GM19463 (cell line): Measurements from ENCODE around the gene MFRP.

Experiments used
- ATAC-seq: cut with Tn5 transposase; IDR thresholded peaks from one replicate; pipeline ENCODE4 v1.9.1; 2021; ENCODE audit warnings: mild to moderate bottlenecking, moderate library complexity; ENCODE audit not compliant: unreplicated experiment

The MFRP gene

DNA sequence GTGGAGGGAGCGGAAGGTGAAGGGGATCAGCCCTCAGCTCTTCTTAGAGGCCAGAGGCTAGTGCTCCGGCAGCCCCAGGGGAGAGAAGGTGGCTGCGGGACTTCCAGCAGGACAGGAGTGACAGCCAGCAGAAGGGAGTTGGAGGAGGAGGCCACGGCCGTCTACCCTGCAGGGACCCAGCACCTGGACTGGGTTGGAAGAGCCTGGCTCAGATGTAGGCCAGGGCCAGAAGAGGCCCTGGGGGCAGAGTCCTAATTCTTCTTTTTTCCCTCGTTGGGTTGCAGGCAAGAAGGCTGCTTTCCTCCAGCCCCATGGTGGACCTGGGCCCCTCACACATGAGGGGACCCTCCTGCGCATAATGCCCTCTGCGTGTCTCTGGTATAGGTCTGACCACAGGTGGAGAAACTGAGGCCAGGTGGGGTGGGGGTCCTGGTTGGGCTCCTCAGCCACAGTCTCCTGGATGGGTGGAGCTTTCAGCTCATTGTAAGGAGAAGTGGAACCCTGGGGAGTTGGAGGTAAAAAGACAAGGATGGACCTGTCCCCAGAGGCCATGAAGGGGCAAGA is 27.3 kb downstream of the MFRP start:
- no peak for ATAC-seq

DNA sequence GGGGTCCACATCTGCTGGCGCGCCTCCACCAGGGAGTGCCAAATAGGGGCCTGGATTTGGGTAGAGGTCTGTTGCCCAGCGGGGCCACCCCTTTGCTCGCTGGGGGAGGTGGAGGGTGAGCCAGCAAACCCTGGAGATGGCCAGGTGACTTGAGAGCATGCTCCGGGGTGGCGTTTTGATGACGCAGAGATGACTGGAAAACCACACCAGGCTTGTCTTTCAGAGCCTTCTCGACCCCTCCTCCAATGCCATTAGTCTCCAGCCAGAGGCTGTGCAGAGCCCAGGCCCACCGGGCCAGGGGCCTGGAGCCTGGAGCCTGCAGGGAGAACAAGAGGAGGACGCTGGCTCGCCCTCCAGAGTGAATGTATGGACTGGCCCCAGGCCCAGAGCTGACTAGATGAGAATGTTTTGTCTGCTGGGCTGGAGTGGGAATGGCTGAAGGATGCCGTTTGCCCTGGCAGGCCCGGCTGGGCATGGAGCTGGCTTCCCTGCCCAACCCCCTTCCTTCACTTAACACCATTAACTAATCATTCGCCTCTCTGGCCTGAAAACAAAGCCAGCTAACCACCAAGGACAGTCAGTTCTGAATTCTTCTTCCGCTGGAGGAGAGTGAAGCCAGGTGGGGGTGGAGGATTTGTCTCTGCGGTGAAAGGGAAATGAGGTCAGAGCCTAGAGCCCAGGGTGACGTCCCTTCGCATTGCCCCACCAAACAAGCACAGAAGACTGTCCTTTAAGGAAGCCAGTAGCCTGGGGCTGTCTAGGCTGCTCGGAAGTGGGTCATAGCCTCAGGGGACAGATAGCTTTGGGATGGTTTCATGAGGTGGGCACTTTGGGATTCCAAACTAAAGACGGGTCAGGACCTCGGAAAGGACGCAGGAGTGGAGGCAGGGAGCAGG is 28.0 kb downstream of the MFRP start:
- ATAC-seq, result no peak

DNA sequence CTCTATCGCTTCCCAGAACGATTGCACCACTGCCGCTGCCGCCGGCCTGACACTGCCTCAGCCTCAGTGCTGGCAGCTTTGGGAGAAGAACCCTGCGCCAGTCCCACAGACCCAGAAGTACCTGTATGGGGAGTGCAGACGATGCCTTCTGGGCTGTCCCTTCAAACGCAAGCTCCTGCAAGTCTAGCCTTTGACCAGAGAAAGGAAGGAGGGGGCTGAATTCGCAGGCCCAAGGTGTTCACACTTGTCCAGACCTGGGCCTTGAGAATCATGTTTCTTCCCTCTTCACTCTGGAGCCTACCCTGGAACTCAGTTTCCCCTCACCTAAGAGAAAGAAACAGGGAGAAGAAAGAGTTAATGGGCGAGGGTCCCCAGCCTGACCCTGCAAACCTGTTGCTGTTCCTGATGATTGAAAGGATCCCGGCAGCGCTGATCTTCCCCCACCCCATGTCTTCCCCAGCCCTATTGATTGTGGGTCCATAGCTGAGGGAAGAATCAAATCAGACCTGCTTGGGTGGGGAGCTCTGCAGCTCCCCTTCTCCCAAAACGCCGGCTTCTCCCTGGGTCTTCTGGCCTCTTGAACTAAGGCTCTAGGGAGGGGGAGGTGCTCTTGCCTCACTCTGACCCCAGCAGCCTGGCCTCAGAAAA is 28.8 kb downstream of the MFRP start:
- no peak for ATAC-seq

DNA sequence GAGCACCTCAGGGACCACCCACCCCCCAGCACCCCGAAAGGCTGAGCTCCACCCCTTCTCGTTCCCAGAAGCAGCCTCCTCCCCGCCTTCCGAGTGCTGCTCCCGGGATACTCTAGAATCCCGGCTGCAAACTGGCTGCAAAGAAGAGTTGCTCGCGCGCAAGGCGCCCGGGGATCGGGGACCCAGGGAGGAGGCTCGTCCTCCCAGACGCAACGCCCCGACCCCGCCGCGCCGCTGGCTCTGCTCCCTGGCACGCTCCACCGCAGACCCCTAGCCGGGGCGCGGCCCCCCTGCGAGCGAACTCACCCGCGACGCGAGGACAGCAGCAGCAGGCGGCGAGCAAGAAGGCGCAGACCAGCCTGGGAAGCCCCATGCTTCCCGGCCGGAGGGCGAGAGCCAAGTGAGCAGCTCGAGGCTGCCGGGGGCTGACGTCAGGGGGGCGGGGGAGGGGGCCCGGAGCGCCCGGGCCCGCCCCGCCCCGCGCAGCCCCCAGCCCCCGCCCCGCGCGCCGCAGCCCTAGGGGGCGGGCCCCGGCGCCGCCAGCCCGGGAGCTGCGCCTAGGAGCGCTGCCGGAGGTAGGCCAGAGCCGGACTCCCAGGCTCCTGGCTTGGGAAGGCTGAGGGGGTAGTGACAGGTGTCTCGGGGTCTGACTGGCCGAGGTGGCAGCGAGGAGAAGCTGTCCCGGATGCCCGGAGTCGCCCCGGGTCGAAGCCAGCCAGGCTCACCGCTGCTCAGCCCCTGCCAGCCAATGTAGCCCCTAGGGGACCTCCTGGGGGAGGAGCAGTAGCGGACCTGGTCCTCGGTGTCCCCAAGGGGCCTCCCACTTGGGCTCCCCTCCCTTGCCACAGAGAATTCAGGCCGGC is 29.5 kb downstream of the MFRP start, which contains the start of gene MCAM:
Gene MCAM, minus strand, starts transcription at position 402 of the 863 bp plus-strand sequence. Its CDS starts 29 bp downstream, at position 373.
- no peak for ATAC-seq

DNA sequence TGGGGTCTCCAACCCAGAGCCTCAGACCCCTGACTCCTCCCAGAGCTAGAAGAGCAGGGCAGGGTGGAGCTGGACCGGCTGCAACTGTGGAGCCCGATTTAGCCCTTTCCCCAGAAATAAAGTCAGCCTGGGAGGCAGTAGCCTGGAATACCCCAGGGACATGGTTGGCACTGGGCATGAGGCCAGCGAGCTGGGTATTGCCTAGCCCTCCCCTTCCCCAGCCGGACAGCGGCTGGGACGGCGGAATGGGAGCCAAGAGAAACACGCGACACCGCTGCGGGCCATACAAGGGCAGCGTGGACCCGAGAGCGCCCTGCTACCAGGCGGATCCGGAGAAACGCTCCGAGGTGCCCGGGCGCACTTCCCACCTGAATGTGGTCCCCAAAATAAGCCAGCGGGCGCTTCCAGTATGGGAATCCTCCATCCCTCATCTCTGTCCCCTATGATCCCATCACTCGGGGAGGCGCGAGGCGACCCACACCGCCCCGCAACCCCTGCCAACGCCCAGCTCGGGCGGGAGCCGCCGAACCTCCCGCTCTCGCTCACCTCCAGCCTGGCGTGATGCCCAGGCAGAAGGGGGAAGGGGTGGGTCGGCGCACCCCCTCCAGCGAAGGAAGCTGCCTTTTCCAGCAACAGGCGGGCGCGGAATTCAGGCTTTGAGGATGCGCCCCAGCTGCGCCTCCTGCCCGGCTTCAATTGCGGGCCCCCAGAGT is 30.3 kb downstream of the MFRP start:
- ATAC-seq, result no peak

DNA sequence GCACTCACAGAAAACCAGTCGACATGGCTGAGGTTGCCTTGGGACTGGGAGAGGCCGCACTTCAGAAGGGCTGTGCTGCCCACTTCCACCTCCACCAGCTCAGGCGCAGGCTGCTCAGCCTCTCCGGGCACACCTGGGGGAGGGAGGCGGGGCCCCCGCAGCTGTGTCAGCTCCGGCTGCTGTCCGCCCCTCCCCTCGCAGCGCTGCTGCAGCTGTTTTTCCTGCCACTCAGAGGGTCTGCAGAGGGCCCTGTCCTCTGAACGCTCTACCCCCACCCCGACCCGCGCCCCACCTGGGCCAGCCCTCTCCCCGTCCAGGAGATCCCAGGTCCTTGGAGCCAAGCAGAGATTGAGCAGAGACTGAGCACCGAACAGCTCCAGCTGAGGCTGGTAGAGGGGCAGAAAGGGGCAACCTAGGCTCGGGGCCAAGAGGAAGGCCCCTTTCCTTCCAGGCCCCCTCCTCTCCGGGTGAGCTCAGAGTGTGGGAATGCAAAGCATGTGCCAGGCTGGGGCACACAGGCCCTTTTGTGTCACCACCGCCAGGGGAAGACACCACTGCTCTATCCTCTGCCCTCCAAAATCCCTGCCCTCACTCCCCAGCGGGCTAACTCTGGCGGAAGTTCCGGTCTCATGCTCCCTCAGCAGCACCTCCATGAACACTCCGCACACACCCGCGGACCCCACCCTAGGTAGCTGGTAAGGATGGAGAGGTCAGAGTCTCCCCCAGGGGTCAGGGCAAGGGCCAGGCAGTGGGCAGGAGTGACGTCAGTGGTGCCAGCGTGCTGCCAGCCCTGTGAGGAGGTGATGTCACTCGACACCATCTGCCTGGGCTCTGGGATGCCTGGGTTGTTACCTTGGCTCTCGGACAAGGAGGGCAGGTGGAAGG is 31.1 kb downstream of the MFRP start:
- ATAC-seq, result no peak

DNA sequence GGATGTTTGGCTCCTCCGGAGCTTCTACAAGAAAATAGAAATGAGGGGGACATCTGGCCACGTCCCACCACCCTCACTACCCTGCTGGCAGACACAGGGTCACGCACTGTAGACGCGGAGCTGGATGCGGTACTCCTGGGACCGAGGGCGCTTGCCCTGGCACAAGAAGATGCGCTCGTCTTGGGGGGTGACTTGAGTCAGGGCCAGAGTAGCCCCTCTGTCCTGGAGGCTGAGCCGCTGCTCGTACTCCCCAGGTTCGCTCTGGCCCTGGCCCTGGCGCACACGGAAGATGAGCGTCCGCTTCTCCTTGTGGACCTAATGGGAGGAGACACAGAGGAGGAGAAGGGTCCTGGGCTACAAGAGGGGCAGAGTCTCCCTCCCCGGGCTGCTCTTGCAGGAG is 31.8 kb downstream of the MFRP start:
- ATAC-seq, result no peak

DNA sequence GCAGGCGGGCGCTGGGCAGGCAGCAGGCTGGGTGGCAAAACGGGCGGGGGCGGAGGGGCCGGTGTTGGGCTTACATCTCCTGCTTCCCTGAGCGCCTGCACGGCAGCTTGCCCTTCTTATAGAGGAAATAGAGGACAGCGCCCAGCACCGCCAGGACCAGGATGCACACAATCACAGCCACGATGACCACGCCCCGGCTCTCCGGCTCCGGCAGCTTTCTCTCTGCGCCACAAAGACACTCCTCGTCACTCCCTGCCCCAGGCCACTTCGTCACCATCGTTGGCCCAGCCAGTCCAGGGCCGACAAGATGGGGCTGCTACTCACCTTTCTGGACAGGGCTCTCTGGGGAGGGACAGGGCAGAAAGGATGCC is 35.8 kb downstream of the MFRP start:
- no peak for ATAC-seq

DNA sequence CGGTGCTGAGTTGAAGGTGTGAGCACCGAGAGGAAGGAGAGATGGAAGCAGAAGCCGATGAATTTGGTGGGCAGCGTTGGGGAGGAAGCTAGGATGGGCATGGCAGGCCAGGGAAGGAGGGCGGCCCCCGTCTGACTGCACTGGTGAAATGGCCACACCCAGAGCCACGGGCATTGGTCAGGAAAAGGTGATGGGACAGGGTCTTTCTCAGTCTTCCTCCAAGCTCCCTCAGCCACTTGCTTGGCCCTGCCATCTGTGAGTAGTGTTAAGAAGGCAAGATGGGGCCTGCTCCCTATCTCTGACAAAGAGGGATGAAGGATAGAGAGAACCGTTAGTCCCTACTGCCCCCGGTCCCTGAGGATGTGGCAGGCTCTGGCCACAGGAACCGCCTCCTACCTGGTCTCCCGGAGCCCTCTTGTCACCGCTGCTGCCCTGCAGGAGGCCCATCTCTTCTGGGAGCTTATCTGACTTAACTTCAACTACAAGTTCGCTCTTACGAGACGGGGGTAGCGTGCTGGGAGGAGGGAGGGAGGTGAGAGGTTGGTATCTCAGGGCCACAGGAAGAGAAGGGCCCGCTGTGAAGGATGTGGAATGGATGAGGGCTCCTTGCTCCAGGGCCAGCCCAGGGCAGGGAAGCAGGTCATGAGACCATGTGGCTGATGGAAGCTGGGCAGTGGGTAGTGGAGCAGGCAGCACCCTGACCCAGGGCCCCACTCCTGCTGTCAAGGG is 36.4 kb downstream of the MFRP start:
- ATAC-seq, result no peak

DNA sequence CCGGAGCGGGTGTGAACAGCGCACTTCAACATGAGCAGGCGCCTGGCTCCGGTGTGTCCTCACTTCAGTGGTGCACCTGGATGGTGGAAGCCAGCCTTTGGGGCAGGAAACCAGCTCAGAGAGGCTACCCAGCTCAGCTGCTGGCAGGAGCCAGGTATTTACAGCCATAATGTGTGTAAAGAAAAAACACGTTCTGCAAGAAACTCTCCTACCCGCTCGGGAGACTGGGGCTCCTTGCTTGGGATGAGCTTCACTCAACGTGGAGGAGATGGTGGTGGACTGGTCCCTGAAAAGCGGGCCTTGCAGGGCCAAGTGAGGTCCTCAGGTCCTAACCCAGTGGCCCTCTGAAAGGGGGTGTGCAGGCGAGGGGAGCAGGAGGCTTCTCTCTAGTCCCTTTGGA is 37.1 kb downstream of the MFRP start:
- ATAC-seq, result no peak

DNA sequence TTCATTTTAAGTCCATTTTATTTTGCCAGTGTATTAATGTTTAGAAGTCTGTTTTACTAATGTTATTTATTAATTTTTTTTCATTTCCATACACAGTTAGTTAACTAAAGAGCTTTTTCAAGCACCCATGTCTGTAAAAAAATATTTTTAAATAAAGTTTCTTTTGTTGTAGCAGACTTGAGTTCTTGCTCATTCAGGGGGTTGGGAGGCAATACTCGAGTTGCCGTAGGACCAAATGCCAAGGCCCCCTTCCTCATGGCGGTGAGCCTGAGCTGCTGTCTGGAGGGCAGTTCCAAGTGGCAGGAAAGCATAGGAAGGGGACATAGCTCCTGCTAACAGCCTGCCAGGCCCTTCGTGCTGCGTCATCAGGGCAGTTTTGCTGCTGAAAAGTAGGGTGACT is 38.5 kb downstream of the MFRP start:
- ATAC-seq, result no peak

DNA sequence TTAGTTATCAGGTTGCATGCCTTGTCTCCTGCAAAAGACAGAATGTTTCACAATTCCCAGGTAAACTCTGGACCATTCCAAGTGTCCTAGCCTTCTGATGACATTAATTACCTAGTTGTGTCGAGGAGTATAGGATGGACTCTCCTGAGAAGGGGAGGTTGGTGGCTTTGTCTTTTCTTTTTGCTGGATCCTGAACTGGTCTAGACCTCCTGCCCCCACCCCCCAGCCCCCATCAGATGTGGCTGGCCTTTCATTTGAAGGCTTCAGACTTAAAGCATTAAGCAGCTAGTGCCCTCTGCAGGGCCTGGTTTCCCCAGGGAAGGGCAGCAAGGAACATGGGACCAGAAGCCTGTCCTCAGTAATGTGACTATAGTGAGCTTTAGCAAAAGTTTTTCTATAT is 39.3 kb downstream of the MFRP start:
- no peak for ATAC-seq

DNA sequence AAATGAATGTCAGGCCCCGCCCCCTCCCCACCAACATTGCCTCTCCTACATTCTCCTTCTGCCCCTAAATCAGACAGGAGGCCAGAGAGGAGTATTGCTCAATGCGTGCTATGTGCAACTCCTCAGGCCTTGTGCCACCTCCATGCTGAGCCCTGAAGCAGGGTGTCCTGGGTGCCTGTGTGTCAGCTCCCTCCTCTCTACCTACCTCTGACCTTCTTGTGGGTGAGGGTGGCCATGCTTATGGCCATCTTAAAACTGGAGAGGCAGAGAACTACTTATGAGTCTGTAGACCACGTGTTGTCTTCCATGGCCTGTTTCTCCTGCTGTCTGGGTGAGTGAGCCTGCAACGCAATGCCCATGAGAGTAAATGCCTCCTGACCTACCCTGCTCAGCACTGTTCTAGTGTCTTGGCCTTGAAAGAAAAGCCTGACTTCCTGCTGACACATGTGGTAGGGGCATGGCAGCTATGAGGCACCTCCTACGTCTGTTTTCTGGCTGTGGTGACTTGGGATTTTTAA is 40.1 kb downstream of the MFRP start:
- ATAC-seq, result no peak

DNA sequence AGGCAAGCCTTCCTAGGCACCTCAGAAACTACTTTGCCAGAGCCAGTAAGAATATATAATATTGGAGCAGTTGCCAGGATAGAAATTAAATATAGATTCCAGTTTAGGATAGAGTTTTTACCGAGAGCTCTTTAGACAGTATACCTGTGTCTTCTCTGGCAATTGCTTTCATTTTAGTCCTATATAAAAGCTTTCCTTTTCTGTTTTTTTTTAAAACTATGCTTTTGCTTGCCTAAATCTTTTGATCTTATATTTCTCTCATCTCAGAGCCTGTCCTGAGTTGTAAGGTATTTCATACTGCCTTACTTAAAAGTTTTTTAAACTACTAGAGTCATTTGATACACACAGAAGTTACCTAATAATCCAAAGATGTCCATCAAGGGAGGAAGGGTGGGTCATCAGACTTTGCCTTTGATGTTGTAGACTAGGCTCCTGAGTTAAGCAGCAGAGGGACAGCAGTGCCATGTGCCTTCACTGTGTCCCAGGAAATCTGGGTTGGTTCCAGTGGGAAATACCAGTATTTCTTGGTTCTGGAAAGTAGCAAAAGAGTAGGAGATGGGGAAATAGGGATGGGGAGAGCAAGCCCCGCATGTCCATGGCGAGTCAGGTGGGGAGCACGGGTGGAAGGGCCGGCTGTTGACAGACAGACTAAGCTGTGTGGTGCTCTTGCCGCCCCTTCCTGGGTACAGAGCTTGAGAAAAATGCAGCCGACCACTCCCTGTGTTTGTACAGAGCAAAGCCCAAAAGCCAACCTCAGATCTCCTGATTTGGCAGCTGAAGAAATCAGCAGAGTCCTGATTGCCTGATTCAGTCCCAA is 40.7 kb downstream of the MFRP start:
- no peak for ATAC-seq

DNA sequence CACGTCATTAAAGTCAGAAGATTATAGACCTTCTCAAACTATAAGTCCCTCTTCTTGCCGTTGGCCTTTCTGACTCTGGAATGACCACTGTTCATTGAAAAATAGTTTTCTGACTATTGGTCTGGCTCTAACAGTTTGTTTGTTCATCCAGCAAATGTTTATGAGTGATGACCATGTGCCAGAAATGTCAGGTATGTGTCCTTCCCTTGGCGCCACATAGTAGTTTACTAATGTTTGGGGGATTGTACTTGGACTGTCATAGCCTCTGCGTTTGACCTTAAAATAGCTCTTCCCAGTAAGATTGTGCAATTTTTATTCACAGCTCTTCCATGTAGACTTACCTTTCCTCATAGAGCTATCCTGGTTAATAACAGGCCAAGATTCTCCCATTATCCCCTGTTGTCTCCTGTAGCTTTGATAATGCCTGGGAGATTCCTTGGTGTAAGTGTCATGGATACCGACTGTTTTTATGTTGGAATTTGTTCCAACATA is 43.2 kb downstream of the MFRP start:
- ATAC-seq, result no peak

DNA sequence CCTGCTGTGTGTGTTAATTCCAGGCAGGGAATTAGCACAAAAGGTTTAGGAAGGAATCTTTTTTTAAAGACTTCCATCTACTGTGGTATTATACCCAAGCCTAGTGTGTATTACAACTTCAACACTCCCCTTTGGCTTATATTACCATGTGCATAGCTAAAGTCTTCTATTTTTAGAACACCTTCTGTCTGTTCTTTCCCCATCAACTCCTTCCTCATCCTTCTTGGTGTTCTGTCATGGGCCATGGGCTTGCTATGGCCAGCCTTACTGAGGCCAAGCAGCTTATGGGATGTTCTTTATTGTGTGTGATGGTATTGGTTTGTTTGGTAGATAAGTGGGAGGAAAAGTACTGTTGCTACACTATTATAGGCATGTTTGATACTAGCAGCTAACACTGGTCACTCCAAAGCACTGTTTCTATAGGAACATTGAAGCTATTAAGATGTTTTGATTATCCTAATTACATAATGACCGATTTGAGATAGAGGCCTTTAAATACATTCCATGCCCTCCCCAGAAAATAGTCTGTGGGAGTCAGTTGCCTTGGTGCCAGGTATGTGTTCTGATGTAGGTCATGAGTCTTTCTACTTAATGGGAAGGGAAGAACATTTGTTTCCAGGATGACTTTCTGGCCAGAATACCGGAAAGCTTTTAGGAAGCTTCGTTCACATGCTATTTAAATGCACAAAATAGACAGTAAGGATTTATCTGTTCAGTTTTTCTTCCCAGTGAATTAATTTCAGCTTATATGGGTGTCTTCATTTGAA is 46.1 kb downstream of the MFRP start:
- ATAC-seq, result no peak

DNA sequence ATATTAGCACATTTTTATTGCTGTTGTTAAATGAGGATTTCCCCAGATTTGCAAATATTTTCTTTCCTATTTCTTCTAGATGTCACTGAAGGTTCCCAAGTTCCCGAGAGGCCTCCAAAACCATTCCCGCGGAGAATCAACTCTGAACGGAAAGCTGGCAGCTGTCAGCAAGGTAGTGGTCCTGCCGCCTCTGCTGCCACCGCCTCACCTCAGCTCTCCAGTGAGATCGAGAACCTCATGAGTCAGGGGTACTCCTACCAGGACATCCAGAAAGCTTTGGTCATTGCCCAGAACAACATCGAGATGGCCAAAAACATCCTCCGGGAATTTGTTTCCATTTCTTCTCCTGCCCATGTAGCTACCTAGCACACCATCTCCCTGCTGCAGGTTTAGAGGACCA is 47.1 kb downstream of the MFRP start:
- ATAC-seq, result no peak
